Gastroesophageal sphincter (tissue), 3 donors: Measurements from ENCODE around the gene ETV2.

ENCODE experiments used
- EP300 ChIP-seq: sonication (generic); formaldehyde crosslinking; IDR thresholded peaks from one replicate; pipeline ENCODE4 v1.6.1; 2017; ENCODE audit warnings: antibody characterized with exemption, mild to moderate bottlenecking
- POLR2A ChIP-seq, 2 donors: fragments of 450-650 bp; IDR thresholded peaks; one replicate each; pipeline ENCODE4 v1.6.1; 2017; ENCODE audit warnings: antibody characterized with exemption in 2 of 2, mild to moderate bottlenecking in 2 of 2, moderate library complexity in 1 of 2
- POLR2AphosphoS5 ChIP-seq: sonication (generic); formaldehyde crosslinking; IDR thresholded peaks from one replicate; pipeline ENCODE4 v1.6.1; 2017; ENCODE audit warnings: antibody characterized with exemption
- TF ChIP-seq, protein P1 (sequence below), 4 experiments: fragments of 200-600 bp in 2 of 4; fragments of 450-650 bp in 2 of 4; sonication (generic) in 1 of 4; IDR thresholded peaks; one replicate each; pipeline ENCODE4 v1.5.1; 2017 to 2019; ENCODE audit warnings: antibody characterized with exemption in 4 of 4, mild to moderate bottlenecking in 2 of 4, moderate library complexity in 2 of 4

DNA sequence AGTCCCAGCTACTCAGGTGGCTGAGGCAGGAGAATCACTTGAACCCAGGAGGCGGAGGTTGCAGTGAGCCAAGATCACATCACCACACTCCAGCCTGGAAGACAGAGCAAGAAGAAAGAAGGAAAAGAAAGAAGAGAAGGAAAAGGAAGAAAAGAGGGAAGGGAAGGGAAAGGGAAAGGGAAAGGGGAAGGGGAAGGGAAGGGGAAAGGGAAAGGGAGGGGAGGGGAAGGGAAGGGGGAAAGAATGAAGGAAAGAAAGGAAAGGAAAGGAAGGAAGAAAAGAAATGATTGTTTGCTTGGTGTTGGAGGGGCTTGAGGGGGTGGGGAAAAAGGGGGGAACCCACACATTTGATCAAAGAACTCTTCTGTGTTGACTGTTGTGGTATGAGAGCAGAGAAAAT is 45.6 kb upstream of the ETV2 start:
- TF ChIP-seq, protein P1, sequence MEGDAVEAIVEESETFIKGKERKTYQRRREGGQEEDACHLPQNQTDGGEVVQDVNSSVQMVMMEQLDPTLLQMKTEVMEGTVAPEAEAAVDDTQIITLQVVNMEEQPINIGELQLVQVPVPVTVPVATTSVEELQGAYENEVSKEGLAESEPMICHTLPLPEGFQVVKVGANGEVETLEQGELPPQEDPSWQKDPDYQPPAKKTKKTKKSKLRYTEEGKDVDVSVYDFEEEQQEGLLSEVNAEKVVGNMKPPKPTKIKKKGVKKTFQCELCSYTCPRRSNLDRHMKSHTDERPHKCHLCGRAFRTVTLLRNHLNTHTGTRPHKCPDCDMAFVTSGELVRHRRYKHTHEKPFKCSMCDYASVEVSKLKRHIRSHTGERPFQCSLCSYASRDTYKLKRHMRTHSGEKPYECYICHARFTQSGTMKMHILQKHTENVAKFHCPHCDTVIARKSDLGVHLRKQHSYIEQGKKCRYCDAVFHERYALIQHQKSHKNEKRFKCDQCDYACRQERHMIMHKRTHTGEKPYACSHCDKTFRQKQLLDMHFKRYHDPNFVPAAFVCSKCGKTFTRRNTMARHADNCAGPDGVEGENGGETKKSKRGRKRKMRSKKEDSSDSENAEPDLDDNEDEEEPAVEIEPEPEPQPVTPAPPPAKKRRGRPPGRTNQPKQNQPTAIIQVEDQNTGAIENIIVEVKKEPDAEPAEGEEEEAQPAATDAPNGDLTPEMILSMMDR (IDR thresholded peaks at IDR 0.05), result no peak
- no peak for TF ChIP-seq EP300
- TF ChIP-seq POLR2A (IDR thresholded peaks at IDR 0.05), result no peak
- TF ChIP-seq POLR2AphosphoS5, result no peak
